Memory B cell (primary cell): ENCODE measurements around the gene LRRK1.

ENCODE experiments used
- ATAC-seq: fragments of 150-1000 bp; cut with Tn5 transposase; 2 replicates; pipeline ENCODE4 v1.10.0; 2021; ENCODE audit warnings: low read depth, mild to moderate bottlenecking, moderate library complexity
- DNase-seq, 2 donors: peaks; one replicate each; pipeline ENCODE4 v3.0.0; 2022; ENCODE audit warnings: low spot score in 2 of 2
- H3K27ac Mint-ChIP-seq: one replicate; pipeline ENCODE4 v1.8.0; 2022; ENCODE audit warnings: mild to moderate bottlenecking, moderate library complexity, mixed read lengths
- H3K27me3 Mint-ChIP-seq: one replicate; pipeline ENCODE4 v1.8.0; 2022; ENCODE audit warnings: mixed read lengths
- H3K36me3 Mint-ChIP-seq: one replicate; pipeline ENCODE4 v1.8.0; 2022; ENCODE audit warnings: mild to moderate bottlenecking, mixed read lengths
- H3K4me1 Mint-ChIP-seq: one replicate; pipeline ENCODE4 v1.8.0; 2022; ENCODE audit warnings: mixed read lengths
- H3K4me3 Mint-ChIP-seq: one replicate; pipeline ENCODE4 v1.8.0; 2022; ENCODE audit warnings: mild to moderate bottlenecking, moderate library complexity, mixed read lengths
- H3K9me3 Mint-ChIP-seq: one replicate; pipeline ENCODE4 v1.8.0; 2022; ENCODE audit warnings: mixed read lengths

The LRRK1 gene

GRCh38 chr15:100983221-100983620 lies 64.1 kb downstream of the LRRK1 start:
- peaks cover under 1% of the 10 kb centered on the region for H3K9me3 Mint-ChIP-seq
- H3K4me3 Mint-ChIP-seq = no peak overlapping the region
- H3K36me3 Mint-ChIP-seq = peaks cover 32% of the 10 kb centered on the region
- no peak for DNase-seq
- peaks cover 10% of the 10 kb centered on the region for H3K4me1 Mint-ChIP-seq
- H3K27me3 Mint-ChIP-seq = no peaks in the 10 kb centered on the region
- ATAC-seq = no peak
- no peak overlapping the region for H3K27ac Mint-ChIP-seq

DNA sequence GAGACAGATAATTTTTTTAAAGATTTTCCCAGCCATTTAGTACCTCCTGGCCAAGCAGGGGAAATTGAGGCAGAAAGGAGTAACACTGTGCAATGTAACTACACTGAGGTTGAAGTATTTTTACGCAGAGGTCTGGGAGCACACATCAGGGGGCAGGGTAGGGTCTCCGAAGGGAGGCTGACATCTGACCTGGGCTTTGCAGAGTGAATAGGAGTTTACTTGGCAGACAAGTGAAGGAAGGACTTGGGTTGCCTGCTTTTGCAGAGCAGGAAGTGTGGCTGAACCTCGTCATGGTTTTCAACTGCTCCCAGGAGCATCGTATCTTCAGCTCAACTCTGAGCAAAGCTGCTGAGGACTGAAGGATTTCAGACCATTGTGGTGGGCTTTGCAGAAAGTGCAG lies 66.2 kb downstream of the LRRK1 start:
- peaks cover 6% of the 10 kb centered on the region for H3K4me1 Mint-ChIP-seq
- H3K36me3 Mint-ChIP-seq = peaks cover 33% of the 10 kb centered on the region
- no peaks in the 10 kb centered on the region for H3K27me3 Mint-ChIP-seq
- no peak for DNase-seq
- peaks cover 2% of the 10 kb centered on the region for H3K9me3 Mint-ChIP-seq
- no peak overlapping the region for H3K4me3 Mint-ChIP-seq
- no peak overlapping the region for H3K27ac Mint-ChIP-seq
- no peak for ATAC-seq

GRCh38 chr15:100986158-100986896 lies 67.2 kb downstream of the LRRK1 start:
- Mint-ChIP-seq H3K36me3 (peaks cover 33% of the 10 kb centered on the region), H3K9me3 (peaks cover 2% of the 10 kb centered on the region), H3K4me1 (peaks cover 2% of the 10 kb centered on the region), H3K27me3 (no peaks in the 10 kb centered on the region), H3K27ac (peak overlapping the region; percentile 13), H3K4me3 (no peak overlapping the region)
- no peak for DNase-seq
- no peak for ATAC-seq

DNA sequence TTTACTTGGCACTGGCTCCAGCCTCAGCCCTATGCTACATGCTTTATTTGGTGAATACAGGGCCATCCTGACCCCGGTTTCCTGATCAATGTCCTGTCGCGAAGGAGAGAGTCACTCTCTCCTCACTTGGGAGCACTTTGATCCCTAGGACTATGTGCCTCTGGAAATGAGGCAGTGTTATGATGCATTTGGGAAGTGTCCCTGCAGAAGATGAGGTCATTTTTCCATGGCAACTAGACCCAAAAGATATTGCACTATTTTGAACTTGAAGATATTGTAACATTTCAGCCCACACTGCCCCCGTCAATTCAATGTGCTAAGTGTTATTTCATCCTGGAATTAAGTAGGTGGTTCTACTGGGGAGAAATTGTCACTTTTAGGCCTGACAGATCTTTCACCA lies 68.0 kb downstream of the LRRK1 start:
- H3K27me3 Mint-ChIP-seq = no peaks in the 10 kb centered on the region
- H3K27ac Mint-ChIP-seq = peak overlapping the region; percentile 13
- H3K4me1 Mint-ChIP-seq = peaks cover 2% of the 10 kb centered on the region
- H3K9me3 Mint-ChIP-seq = peaks cover 2% of the 10 kb centered on the region
- peaks cover 33% of the 10 kb centered on the region for H3K36me3 Mint-ChIP-seq
- ATAC-seq (no peak), DNase-seq (no peak)
- H3K4me3 Mint-ChIP-seq = no peak overlapping the region

DNA sequence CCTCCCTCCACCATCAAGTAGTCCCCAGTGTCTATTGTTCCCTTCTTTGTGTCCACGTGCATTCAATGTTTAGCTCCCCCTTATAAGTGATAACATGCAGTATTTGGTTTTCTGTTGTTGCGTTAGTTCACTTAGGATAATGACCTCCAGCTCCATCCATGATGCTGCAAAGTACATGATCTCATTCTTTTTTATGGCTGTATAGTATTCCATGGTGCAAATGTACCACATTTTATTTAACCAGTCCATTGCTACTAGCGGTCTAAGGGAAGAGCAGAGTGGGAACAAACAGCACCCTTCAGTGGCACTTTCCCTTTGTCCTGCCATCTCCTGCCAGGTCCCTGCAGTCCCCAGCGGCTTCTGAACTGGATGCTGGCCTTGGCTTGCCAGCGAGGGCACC lies 69.1 kb downstream of the LRRK1 start:
- H3K4me3 Mint-ChIP-seq = no peak overlapping the region
- no peaks in the 10 kb centered on the region for H3K4me1 Mint-ChIP-seq
- H3K9me3 Mint-ChIP-seq = peaks cover 2% of the 10 kb centered on the region
- H3K36me3 Mint-ChIP-seq = peaks cover 29% of the 10 kb centered on the region
- H3K27ac Mint-ChIP-seq = no peak overlapping the region
- H3K27me3 Mint-ChIP-seq = no peaks in the 10 kb centered on the region
- no peak for ATAC-seq
- DNase-seq = no peak

GRCh38 chr15:100988857-100989256 lies 69.7 kb downstream of the LRRK1 start:
- DNase-seq (no peak), ATAC-seq (no peak)
- Mint-ChIP-seq H3K4me3 (no peak overlapping the region), H3K27ac (no peak overlapping the region), H3K9me3 (peaks cover 2% of the 10 kb centered on the region), H3K4me1 (no peaks in the 10 kb centered on the region), H3K27me3 (no peaks in the 10 kb centered on the region), H3K36me3 (peaks cover 27% of the 10 kb centered on the region)

DNA sequence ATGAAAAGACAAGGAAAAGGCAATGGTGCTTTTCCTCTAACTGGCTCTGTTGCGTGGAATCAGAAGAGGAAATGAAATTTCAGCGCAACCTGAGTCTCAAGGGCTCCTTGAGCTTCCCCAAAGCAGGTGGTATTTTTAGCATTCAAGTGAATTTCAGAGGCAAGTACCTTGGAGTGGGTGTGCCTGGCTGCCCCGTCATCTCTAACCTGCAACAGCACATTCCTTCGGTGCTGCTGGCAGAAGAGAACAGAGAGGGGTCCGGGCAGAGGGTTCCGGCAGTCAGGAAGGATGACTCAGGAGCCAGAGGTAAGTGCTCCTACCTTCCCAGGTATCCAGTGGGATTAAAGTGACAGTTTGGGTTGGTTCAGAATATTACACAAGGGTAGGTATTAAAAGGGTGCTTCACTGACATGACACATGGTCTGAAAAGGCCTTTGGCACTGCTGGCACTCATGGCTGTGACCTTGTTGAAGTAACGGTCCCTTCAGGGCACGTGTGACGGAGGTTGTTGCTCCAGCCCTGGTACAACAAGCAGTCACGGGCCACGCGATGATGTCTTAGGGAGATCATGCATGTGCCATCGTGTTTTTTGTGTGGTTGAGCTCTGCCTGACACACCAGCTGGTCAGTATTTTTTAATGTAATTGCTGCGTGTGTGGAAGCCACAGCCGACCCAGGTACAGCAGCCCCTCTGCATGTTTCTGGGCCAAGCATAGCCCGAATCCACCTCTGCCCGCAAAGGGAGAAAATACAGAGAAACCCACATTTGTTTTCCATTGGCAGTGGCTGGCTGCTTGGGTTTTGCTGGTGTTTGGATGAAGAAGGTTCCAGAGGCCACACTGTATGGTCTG lies 75.7 kb downstream of the LRRK1 start:
- H3K4me3 Mint-ChIP-seq = no peak overlapping the region
- ATAC-seq = no peak

GRCh38 chr15:100995471-100996430 lies 76.6 kb downstream of the LRRK1 start:
- H3K36me3 Mint-ChIP-seq = peaks cover 9% of the 10 kb centered on the region

More for the DNA sequence above, 75.7 kb downstream of the LRRK1 start:
- DNase-seq = no peak
- H3K9me3 Mint-ChIP-seq = no peaks in the 10 kb centered on the region
- H3K27me3 Mint-ChIP-seq = no peaks in the 10 kb centered on the region
- peaks cover 3% of the 10 kb centered on the region for H3K4me1 Mint-ChIP-seq
- peaks cover 7% of the 10 kb centered on the region for H3K36me3 Mint-ChIP-seq
- H3K27ac Mint-ChIP-seq = no peak overlapping the region

DNA sequence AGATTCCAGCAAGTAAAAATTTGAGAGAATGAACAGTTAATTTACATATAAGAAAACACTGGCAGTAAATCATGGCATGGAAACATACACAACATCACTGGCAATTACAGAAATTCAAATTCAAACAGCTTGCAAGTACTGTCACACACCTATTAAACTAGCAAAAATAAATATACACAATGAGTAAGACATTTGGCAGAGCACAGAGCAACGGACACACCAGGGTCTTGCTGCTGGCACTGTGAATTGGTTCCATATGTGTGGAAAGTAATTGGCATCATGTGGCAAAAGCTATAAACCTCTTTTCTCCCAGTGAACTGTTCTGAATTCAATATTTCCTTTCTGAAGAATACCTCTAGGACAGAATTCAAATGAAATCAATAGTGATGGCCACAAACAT lies 78.3 kb downstream of the LRRK1 start:
- ATAC-seq = no peak
- Mint-ChIP-seq H3K36me3 (peaks cover 14% of the 10 kb centered on the region), H3K4me1 (peaks cover 10% of the 10 kb centered on the region), H3K27ac (no peak overlapping the region), H3K27me3 (no peaks in the 10 kb centered on the region), H3K4me3 (no peak overlapping the region), H3K9me3 (no peaks in the 10 kb centered on the region)
- DNase-seq = no peak

More at GRCh38 chr15:100995471-100996430, 76.6 kb downstream of the LRRK1 start:
- no peak for DNase-seq
- Mint-ChIP-seq H3K27ac (no peak overlapping the region), H3K27me3 (no peaks in the 10 kb centered on the region), H3K4me3 (no peak overlapping the region), H3K4me1 (peaks cover 3% of the 10 kb centered on the region), H3K9me3 (no peaks in the 10 kb centered on the region)
- ATAC-seq = no peak

DNA sequence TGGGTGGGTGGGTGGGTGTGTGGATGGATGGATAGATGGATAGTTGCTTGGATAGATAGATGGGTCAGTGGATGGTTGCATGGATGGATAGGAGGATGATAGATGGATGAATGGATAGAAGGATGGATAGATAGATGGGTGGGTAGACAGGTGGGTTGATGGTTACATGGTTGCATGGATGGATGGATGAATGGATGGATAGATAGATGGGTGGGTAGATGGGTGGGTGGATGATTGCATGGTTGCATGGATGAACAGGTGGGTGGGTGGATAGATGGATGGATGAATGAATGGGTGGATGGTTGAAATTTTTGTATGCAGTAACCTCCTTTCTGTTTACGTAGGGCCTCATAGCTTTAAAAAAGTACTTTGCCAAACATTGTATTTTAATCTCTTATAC lies 79.5 kb downstream of the LRRK1 start:
- no peak for ATAC-seq
- H3K4me1 Mint-ChIP-seq = peaks cover 10% of the 10 kb centered on the region
- no peaks in the 10 kb centered on the region for H3K27me3 Mint-ChIP-seq
- peaks cover 15% of the 10 kb centered on the region for H3K36me3 Mint-ChIP-seq
- H3K9me3 Mint-ChIP-seq = peaks cover 1% of the 10 kb centered on the region
- DNase-seq = no peak
- H3K27ac Mint-ChIP-seq = no peak overlapping the region
- H3K4me3 Mint-ChIP-seq = no peak overlapping the region

DNA sequence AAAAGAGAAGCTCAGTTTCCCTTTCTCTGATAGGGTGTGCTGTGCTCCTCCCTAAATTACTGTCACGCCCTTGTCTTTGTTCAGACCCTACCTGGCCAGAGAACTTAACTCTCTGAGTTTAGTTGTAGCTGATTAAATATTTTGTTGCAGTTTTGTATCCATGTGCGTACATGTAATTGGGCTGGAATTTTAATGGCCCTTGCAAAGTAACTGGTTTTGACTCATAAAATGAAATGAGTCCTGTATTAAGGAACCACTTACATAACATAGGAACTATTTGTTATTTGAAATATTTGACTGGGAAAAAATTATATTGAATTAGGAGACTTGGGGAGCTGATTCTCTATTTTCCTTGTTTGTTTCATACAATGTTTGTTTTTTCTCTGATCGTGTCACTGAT lies 80.2 kb downstream of the LRRK1 start:
- H3K9me3 Mint-ChIP-seq = peaks cover 1% of the 10 kb centered on the region
- peaks cover 20% of the 10 kb centered on the region for H3K36me3 Mint-ChIP-seq
- no peak overlapping the region for H3K4me3 Mint-ChIP-seq
- ATAC-seq (no peak), DNase-seq (no peak)
- no peaks in the 10 kb centered on the region for H3K27me3 Mint-ChIP-seq
- peaks cover 10% of the 10 kb centered on the region for H3K4me1 Mint-ChIP-seq
- no peak overlapping the region for H3K27ac Mint-ChIP-seq

- DNase-seq (no peak), ATAC-seq (no peak)
- Mint-ChIP-seq H3K27ac (no peak overlapping the region), H3K4me1 (peaks cover 10% of the 10 kb centered on the region), H3K36me3 (peaks cover 18% of the 10 kb centered on the region), H3K4me3 (no peak overlapping the region), H3K9me3 (peaks cover 4% of the 10 kb centered on the region), H3K27me3 (no peaks in the 10 kb centered on the region)
Observed at GRCh38 chr15:101000271-101000681, 81.1 kb downstream of the LRRK1 start.

DNA sequence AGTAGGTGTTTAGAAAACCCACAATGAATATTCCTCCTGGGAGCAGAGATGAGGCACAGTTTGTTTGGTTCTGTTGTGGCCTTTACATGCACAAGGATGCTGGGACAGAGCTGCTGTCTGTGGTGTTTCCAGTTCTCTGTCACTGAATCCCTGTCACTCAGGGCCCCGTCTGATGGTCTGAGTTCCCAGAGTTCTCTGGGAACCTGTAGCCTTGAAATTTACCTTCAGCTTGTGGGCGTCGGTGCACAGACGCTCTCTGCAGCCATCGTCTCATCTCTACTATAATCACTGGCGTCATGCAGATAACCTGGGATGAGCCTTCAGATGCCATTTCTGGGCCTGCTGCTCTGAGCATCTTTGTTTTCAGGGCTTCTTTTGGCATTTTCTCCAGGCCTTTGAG lies 81.9 kb downstream of the LRRK1 start:
- no peak overlapping the region for H3K4me3 Mint-ChIP-seq
- H3K27ac Mint-ChIP-seq = peak overlapping the region; percentile 26
- DNase-seq (no peak), ATAC-seq (no peak)
- H3K27me3 Mint-ChIP-seq = no peaks in the 10 kb centered on the region
- H3K9me3 Mint-ChIP-seq = peaks cover 5% of the 10 kb centered on the region
- peaks cover 10% of the 10 kb centered on the region for H3K4me1 Mint-ChIP-seq
- peaks cover 19% of the 10 kb centered on the region for H3K36me3 Mint-ChIP-seq
